Mucosa of descending colon (tissue), 3 donors: ENCODE measurements around the gene APOBEC4. TPM values are rescaled to one million over a fixed set of nuclear protein-coding genes. Genes with fewer than 3 reads are reported as not detected.
"Not testable (repeated sequence)": the region's sequence is repeated elsewhere in the genome, so short reads cannot be mapped to it uniquely, and the experiment has no call there.

Experiments used
- ATAC-seq: fragments of 200-7000 bp; cut with Tn5 transposase; one replicate; pipeline ENCODE4 v1.9.1; 2020; ENCODE audit warnings: mild to moderate bottlenecking, moderate library complexity
- DNase-seq, 3 donors: peaks; one replicate each; pipeline ENCODE4 v3.0.0-alpha.2; 2020
- H3K36me3 ChIP-seq: fragments of 200-600 bp; one replicate; pipeline ENCODE4 v1.8.0; 2021; ENCODE audit warnings: low read depth, mild to moderate bottlenecking
- H3K4me1 ChIP-seq: fragments of 200-600 bp; one replicate; pipeline ENCODE4 v1.8.0; 2021; ENCODE audit warnings: low read depth, mild to moderate bottlenecking
- H3K4me3 ChIP-seq: fragments of 200-600 bp; one replicate; pipeline ENCODE4 v1.8.0; 2021; ENCODE audit warnings: mild to moderate bottlenecking
- H3K9me3 ChIP-seq: fragments of 200-600 bp; one replicate; pipeline ENCODE4 v1.8.0; 2021; ENCODE audit warnings: mild to moderate bottlenecking
- intact Hi-C, 2 donors: fragments of 100-400 bp; cut with DNase I in 1 of 2; cut with micrococcal nuclease in 1 of 2; formaldehyde crosslinking; loops; one replicate each; pipeline versions ENCODE4 v1.11.0 to v1.11.1; 2022; cut with DNase I, micrococcal nuclease
- total RNA-seq, 3 donors: library from RNA; stranded (reverse); fragmentation: NEBNext Ultra II Directional in 2 of 3; extraction: Animal tissue kit (Norgen Biotek cat#: 25700) in 2 of 3; gene quantifications; one replicate each; pipeline versions ENCODE4 v1.2.1 to v1.2.4, GENCODE V29; 2021 to 2023
- TF ChIP-seq, protein P1 (sequence below): fragments of 200-600 bp; IDR thresholded peaks from one replicate; pipeline ENCODE4 v1.8.0; 2022; ENCODE audit warnings: antibody characterized with exemption, mild to moderate bottlenecking
- donor health status: DM: no; HTN: no; CAD: no; lungs with moderate emphysema.
- donor health status: DM: no; HTN: no; CAD: no.
- donor health status: DM: no; HTN: yes; CAD: no.

The APOBEC4 gene
- total RNA-seq, 3 donors from 2014 or later: 0.55 TPM; not detected in 2

GRCh38 chr1:183622013-183622412 is 31.1 kb downstream of the APOBEC4 start:
- intact Hi-C loops: no loop called here
- Histone ChIP-seq H3K4me1 (no peaks in the 10 kb centered on the region), H3K9me3 (no peaks in the 10 kb centered on the region), H3K36me3 (no peaks in the 10 kb centered on the region), H3K4me3 (no peak overlapping the region)
- ATAC-seq (no peak), DNase-seq (no peak)
- TF ChIP-seq, protein P1, sequence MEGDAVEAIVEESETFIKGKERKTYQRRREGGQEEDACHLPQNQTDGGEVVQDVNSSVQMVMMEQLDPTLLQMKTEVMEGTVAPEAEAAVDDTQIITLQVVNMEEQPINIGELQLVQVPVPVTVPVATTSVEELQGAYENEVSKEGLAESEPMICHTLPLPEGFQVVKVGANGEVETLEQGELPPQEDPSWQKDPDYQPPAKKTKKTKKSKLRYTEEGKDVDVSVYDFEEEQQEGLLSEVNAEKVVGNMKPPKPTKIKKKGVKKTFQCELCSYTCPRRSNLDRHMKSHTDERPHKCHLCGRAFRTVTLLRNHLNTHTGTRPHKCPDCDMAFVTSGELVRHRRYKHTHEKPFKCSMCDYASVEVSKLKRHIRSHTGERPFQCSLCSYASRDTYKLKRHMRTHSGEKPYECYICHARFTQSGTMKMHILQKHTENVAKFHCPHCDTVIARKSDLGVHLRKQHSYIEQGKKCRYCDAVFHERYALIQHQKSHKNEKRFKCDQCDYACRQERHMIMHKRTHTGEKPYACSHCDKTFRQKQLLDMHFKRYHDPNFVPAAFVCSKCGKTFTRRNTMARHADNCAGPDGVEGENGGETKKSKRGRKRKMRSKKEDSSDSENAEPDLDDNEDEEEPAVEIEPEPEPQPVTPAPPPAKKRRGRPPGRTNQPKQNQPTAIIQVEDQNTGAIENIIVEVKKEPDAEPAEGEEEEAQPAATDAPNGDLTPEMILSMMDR: no peak

GRCh38 chr1:183620311-183620710 is 32.8 kb downstream of the APOBEC4 start:
- TF ChIP-seq, protein P1: no peak
- intact Hi-C loops: no loop called here
- H3K4me3 ChIP-seq: no peak overlapping the region
- DNase-seq (no peak), ATAC-seq (no peak)
- no peaks in the 10 kb centered on the region for H3K36me3 ChIP-seq
- no peaks in the 10 kb centered on the region for H3K4me1 ChIP-seq
- H3K9me3 ChIP-seq: no peaks in the 10 kb centered on the region

GRCh38 chr1:183619781-183620180 is 33.3 kb downstream of the APOBEC4 start:
- Histone ChIP-seq H3K4me3 (no peak overlapping the region), H3K4me1 (no peaks in the 10 kb centered on the region), H3K9me3 (no peaks in the 10 kb centered on the region), H3K36me3 (no peaks in the 10 kb centered on the region)
- ATAC-seq (peak; percentile 37), DNase-seq (no peak)
- intact Hi-C loops: no loop called here
- TF ChIP-seq, protein P1: no peak

DNA sequence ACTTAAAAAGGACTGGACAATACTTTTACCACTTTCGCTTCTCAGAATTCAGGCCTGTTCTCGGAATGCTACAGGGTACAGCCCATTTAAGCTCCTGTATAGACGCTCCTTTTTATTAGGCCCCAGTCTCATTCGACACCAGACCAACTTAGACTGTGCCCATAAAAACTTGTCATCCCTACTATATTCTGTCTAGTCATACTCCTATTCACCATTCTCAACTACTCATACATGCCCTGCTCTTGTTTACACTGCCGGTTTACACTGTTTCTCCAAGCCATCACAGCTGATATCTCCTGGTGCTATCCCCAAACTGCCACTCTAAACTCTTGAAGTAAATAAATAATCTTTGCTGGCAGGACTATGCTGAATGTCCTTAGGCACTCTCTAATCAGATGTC is 34.9 kb downstream of the APOBEC4 start:
- intact Hi-C loops, H3K9me3 ChIP-seq, H3K4me3 ChIP-seq, DNase-seq, H3K4me1 ChIP-seq, H3K36me3 ChIP-seq, ATAC-seq: not testable (repeated sequence)

DNA sequence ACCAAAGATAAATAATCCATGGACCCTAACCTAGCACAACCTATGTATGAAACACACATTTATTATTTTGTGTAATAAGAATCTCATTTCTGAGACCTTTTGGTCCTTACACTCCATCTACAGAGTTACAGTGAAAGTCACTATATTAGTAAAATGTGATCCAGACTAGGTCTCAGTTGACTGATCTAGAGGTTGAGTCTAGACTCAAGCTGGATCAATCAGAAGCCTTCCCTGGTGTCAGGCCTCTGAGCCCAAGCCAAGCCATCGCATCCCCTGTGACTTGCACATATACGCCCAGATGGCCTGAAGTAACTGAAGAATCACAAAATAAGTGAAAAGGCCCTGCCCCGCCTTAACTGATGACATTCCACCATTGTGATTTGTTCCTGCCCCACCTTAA is 40.1 kb downstream of the APOBEC4 start:
- intact Hi-C loops, H3K36me3 ChIP-seq, H3K4me1 ChIP-seq, ATAC-seq, H3K4me3 ChIP-seq, DNase-seq, H3K9me3 ChIP-seq: not testable (repeated sequence)

DNA sequence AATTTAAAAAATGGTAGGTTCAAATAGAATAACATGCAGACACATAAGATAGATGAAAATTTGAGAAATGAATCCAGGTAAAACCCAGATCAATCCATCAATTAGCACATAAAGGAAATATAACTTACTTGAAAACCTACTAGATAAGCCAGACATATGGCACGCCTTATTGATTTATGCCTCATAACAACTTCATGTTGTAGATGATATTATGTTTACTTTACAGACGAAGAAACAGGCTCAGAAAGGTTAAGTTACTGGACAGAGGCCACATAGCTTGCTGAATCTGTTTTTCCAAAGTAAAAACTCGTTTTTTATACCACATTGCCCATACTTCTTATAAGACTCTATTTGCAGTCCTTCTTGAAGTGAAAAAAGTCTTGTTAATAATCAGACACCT is 40.7 kb downstream of the APOBEC4 start:
- peak; percentile 56 for ATAC-seq

DNA sequence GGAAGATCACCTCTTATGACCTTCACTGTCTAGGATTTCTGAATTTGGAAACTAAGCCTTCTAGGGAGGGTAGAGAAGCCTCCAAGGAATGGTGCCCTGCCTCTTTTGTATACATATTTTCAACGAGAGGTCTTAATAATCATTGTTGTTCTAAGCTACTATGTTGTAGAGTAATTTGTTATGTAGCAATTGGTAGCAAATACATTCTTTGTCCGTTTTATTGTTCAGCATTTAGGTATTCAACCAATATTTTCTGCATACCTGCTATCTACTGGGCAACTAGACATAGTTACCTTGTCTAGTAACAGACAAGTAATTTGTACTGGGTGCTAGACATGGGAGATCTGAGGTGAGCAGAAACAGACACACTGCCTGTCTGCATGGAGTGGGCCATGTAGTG is 42.1 kb downstream of the APOBEC4 start:
- H3K36me3 ChIP-seq: no peaks in the 10 kb centered on the region
- TF ChIP-seq, protein P1: no peak

More for the DNA sequence above, 40.7 kb downstream of the APOBEC4 start:
- Histone ChIP-seq H3K4me3 (no peak overlapping the region), H3K36me3 (no peaks in the 10 kb centered on the region), H3K4me1 (no peaks in the 10 kb centered on the region), H3K9me3 (no peaks in the 10 kb centered on the region)
- DNase-seq: no peak
- TF ChIP-seq, protein P1: no peak
- intact Hi-C loops: no loop called here

More for the DNA sequence above, 42.1 kb downstream of the APOBEC4 start:
- H3K4me1 ChIP-seq: no peaks in the 10 kb centered on the region
- no peak overlapping the region for H3K4me3 ChIP-seq
- H3K9me3 ChIP-seq: no peaks in the 10 kb centered on the region
- ATAC-seq: no peak
- intact Hi-C loops: no loop called here
- no peak for DNase-seq
